ENCODE measurements around the gene ARHGAP29.

DNA sequence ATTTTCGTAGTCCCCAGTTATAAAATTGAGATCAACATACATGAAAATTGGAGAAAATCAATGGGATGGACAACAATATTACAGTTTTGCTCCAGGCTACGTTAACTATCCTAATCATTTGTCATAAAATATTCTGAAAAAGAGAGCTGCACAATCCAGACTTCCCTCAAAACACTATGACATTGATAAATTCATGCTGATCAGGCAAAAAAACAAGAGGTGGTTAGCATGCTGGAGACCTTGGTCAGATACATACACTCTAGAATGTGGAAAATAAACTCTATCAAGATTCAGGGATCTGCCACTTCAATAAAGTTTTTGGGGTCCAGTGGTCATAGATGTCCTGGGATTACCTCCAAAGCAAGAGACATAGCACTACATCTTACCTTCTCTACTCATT, 32.5 kb upstream of the ARHGAP29 start:
- TF ChIP-seq, protein P1, sequence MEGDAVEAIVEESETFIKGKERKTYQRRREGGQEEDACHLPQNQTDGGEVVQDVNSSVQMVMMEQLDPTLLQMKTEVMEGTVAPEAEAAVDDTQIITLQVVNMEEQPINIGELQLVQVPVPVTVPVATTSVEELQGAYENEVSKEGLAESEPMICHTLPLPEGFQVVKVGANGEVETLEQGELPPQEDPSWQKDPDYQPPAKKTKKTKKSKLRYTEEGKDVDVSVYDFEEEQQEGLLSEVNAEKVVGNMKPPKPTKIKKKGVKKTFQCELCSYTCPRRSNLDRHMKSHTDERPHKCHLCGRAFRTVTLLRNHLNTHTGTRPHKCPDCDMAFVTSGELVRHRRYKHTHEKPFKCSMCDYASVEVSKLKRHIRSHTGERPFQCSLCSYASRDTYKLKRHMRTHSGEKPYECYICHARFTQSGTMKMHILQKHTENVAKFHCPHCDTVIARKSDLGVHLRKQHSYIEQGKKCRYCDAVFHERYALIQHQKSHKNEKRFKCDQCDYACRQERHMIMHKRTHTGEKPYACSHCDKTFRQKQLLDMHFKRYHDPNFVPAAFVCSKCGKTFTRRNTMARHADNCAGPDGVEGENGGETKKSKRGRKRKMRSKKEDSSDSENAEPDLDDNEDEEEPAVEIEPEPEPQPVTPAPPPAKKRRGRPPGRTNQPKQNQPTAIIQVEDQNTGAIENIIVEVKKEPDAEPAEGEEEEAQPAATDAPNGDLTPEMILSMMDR (IDR thresholded peaks at IDR 0.05; ENCODE audit: low read length): no peak
- no peak for TF ChIP-seq EZH2 (IDR thresholded peaks at IDR 0.05; ENCODE audit: borderline replicate concordance, low read length)
